GM18873 (cell line): ENCODE measurements around the gene MMP3.

Experiments
- ATAC-seq: cut with Tn5 transposase; IDR thresholded peaks from one replicate; pipeline ENCODE4 v1.9.1; 2021; ENCODE audit warnings: mild to moderate bottlenecking, moderate library complexity, moderate number of reproducible peaks; ENCODE audit not compliant: unreplicated experiment, low FRiP score

The MMP3 gene

GRCh38 chr11:102833731-102834130 lies 9.7 kb downstream of the MMP3 start:
- ATAC-seq, result no peak

DNA sequence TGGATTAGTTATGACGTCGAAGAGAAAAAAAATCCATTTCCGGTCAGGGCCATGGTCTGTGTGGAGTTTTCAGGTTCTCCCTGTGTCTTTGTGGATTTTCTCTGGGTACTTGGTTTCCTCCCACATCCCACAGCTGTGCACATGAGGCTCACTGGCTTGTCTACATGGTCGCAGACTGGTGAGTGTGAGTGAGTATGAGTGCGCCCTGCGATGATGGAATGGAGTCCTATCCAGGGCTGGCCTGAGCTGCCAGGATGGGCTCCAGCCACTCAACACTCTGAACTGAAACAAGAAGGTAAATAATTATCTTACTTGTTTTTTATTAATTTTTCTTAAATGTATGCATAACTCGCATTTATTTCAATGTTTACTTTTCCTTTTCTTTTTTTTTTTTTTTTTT lies 10.8 kb downstream of the MMP3 start:
- ATAC-seq, result no peak

GRCh38 chr11:102831489-102832440 lies 11.6 kb downstream of the MMP3 start:
- ATAC-seq, result no peak

DNA sequence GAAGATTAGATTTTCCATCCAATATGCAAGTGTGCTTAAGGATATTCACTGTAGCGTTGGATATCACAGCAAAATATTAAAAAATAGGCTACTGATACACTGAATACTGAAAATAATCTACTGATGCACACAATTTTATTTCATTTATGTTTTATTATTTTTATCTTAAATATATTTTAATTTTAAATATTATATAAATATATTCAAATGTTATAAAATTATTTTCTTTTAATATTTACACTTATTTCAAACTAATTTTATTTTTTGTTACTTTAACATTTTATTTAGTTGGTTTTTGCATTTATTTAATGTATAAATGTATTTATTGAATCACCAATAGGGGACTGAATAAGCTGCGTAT lies 12.3 kb downstream of the MMP3 start:
- ATAC-seq, result no peak

DNA sequence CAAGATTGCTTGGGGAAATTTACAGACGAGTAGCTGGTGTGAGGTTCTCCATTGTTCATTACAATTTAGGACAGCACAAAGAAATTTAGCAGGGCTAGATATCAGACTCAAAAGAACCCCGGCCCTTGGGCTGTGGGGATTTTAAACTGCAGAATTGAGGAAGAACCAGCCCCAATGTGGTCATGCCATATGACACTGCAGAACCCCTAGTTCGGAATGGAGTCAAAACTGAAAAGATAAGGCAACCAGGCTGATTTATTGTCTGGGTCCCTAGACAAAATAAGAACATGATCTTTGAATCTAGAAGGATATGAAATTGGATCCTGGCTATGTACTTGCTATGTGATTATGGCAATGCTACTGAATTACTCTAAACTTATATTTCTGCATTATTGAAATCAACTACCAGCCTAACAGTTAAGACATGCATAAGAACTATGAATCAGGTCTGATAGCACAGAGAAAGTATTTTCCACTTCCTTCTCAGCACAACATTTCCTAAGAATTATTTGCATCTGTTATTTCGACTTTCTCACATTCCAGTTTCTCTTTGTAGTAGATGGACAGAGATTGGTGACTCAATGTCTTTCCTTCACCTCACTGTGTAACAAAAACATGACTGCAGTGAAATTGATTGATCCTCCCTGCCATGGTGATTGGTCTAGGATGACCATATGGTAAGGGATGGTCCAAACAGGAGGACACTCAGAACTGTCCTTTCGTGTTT lies 13.2 kb downstream of the MMP3 start:
- ATAC-seq, result no peak

DNA sequence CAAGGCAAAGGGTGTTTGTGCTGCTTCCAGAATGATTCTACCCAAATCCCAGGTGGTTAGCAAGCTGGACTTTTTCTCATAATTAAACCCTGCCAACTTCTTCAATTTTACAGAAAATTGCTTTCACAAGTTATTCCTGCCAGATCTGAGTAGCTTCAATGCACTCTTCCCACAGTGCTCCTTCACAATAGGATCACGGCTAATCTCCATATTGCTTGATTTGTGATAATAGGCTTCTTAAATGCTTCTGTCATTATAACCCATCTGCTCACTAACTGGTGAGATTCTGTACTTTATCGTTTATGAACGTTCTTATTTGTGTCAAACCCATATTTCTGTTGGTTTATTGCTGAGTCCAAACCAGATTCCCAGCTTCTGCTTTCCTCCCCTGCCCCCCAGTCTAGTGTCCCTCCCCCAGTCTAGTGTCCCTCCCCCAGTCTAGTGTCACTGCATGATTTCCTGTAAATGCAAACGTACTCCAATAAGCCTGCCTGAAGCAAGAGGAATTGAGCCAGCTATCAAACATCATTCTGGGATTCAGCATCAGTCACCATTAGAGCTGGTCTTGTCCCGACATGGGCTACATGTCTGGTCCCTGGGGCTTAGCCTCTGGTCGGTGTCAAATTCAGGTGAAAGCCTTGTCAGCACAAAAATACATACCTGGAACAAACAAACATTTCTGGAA lies 14.0 kb downstream of the MMP3 start:
- ATAC-seq, result no peak

- ATAC-seq, result no peak
Observed at GRCh38 chr11:102824556-102824955, 18.9 kb downstream of the MMP3 start.

- ATAC-seq, result no peak
Observed at GRCh38 chr11:102819491-102819890, 23.9 kb downstream of the MMP3 start.

DNA sequence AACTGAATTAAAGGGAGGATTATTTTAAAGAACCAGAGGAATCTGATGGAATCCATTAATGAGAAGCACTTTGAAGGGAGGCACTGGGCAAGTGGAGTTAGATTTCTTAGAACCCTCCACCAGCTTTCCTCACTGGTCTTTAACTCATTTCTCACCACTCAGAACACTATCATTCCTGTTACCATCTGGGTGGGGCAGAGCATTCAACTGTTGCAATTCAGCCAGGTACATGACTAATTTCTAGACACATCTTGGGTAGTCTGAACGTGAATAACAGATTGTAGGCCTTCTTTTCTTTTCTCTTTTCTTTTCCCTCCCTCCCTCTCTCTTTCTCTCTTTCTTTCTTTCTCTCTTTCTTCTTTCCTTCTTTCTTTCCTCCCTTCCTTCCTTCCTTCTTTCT lies 29.9 kb downstream of the MMP3 start:
- ATAC-seq, result no peak

GRCh38 chr11:102812188-102812587 lies 31.2 kb downstream of the MMP3 start:
- no peak for ATAC-seq

- no peak for ATAC-seq
Observed at GRCh38 chr11:102810950-102811660, 32.3 kb downstream of the MMP3 start.

GRCh38 chr11:102809971-102810370 lies 33.4 kb downstream of the MMP3 start:
- ATAC-seq, result no peak

DNA sequence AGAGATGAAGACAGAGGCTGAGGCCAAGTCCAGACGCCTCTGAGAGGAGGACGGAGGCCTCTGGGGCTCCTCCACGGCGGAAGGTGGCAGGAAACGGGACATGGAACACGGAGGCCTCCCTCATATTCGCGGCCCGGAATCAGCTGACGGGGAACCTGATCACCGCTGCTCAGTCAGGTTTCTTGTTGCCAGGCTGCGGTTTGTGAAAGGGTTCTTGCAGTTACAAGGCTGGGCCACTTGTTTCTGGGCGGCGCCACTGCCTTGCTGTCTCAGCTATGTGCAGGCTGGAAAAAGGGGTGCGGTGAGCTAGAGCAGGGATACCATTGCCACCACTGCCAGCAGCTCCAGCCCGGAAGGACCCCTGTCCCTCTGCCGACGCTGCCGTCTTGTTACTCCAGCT lies 35.5 kb downstream of the MMP3 start:
- ATAC-seq, result no peak

DNA sequence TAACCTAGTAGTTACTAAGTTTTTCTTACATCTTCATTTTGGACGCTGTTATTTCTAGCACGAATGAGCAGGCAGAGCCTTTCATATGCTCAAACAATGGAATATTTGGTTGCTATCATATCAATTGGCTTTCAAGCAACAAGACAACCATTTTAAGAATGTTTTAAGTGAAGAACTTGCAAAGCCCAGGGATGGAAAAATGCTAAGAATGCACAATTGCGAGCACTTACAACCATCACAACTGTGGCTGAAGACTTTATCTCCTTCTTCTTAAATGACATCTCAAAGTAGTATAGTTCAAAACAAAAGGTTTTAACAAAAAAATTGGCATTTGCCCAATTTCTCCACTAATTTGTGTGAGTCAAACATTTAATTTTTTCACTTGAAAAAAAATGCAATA lies 37.1 kb downstream of the MMP3 start:
- ATAC-seq, result no peak

DNA sequence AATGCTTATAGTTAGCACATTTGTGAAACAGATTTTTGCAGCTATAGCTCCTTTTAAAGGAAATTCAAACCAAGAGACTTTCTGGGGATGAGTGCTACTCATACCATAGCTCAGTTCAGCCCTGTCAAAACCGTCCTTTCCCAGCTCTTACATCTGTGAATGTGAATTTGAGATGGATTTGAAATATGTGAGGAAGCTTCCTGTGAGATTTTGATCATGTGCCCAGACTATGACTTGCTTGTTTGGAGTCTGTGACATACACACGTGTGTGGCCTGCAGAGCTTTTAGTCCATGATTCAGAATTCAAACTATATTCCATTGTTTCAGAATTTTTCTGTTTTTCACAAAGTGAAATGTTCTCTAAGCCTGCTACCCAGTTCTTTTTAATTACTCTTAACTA lies 41.1 kb downstream of the MMP3 start:
- no peak for ATAC-seq

- ATAC-seq, result no peak
Observed at GRCh38 chr11:102800767-102801166, 42.6 kb downstream of the MMP3 start.

GRCh38 chr11:102799681-102800340 lies 43.6 kb downstream of the MMP3 start:
- ATAC-seq, result no peak

DNA sequence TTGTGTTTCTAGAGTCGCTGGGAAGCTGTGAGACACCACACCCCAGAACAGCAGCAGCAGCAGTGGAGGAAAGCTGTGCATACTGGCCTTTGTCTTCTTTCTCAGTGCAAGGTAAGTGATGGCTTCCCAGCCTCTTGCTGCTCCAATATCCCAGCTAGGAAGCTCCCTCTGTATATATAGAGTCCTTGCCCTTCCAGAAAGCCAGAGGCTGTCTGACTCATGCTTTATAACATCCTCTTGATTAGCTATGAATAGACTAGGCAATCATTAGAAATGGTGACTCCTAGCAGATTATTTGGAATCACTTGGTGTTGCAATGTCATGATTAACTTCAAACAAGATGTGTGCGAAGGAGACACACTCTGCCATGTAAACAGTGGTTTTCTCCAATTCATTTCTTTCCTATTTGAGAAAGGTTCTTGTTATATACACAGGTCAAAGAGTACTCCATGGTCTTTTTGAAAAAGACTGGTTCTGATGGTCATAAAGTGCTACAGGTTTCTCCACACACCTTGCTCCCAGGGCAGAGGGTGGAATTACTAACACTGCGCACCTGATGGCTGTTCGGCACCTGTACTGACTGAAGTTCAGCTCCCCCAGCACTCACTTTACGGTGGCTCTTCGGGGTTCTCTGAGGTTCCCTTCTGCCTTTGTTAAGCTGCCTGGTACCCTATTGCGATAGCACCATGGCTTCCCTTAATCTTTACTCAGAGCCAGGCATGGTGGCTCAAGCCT lies 45.2 kb downstream of the MMP3 start, which contains the start of gene MMP1:
Gene MMP1 (minus strand): TSS at position 149 of the 735 bp plus-strand sequence. CDS start 68 bp downstream, at position 81.
- no peak for ATAC-seq

- ATAC-seq, result peak; percentile 93
Observed at GRCh38 chr11:102794382-102794781, 49.0 kb downstream of the MMP3 start.
